Smooth muscle cell (in vitro differentiated cells): ENCODE measurements around the gene B9D1. TPM values are rescaled to one million over a fixed set of nuclear protein-coding genes. Genes with fewer than 3 reads are reported as not detected.
A peak's percentile ranks its signal among the peaks of the same experiment; 100 is the strongest.

Source experiments
- DNase-seq: peaks from one replicate; lab custom pipeline; 2025; ENCODE audit not compliant: unreplicated experiment; lab: John Stamatoyannopoulos, UW
- H2AFZ ChIP-seq: fragments of 200-600 bp; sonication (generic); 2 replicates; pipeline ENCODE4 v1.6.0; 2016; ENCODE audit warnings: antibody characterized with exemption, low read depth, mild to moderate bottlenecking
- H3F3A ChIP-seq: fragments of 200-600 bp; sonication (generic); 2 replicates; pipeline ENCODE4 v1.6.0; 2017; ENCODE audit warnings: antibody characterized with exemption, low read depth
- H3K27ac ChIP-seq: fragments of 200-600 bp; sonication (generic); 2 replicates; pipeline ENCODE4 v1.5.1; 2016; ENCODE audit warnings: low read depth, mild to moderate bottlenecking
- H3K27me3 ChIP-seq: fragments of 200-600 bp; sonication (generic); 2 replicates; pipeline ENCODE4 v1.6.1; 2016; ENCODE audit warnings: low read depth, mild to moderate bottlenecking
- H3K36me3 ChIP-seq: fragments of 200-600 bp; sonication (generic); 2 replicates; pipeline ENCODE4 v1.5.1; 2016; ENCODE audit warnings: low read depth
- H3K4me1 ChIP-seq: fragments of 200-600 bp; sonication (generic); 2 replicates; pipeline ENCODE4 v1.5.1; 2016; ENCODE audit warnings: low read depth
- H3K4me2 ChIP-seq: fragments of 200-600 bp; sonication (generic); 2 replicates; pipeline ENCODE4 v1.6.0; 2016; ENCODE audit warnings: mild to moderate bottlenecking
- H3K4me3 ChIP-seq: fragments of 200-600 bp; sonication (generic); 2 replicates; pipeline ENCODE4 v1.5.1; 2016; ENCODE audit warnings: mild to moderate bottlenecking
- H3K79me2 ChIP-seq: fragments of 200-600 bp; sonication (generic); 2 replicates; pipeline ENCODE4 v1.6.0; 2016; ENCODE audit warnings: low read depth, mild to moderate bottlenecking
- H3K9ac ChIP-seq: fragments of 200-600 bp; sonication (generic); 2 replicates; pipeline ENCODE4 v1.6.0; 2016; ENCODE audit warnings: low read depth
- H3K9me3 ChIP-seq: fragments of 200-600 bp; sonication (generic); replicated peaks from 2 replicates; pipeline ENCODE4 v1.5.1; 2016; ENCODE audit warnings: low read depth
- H4K20me1 ChIP-seq: fragments of 200-600 bp; sonication (generic); 2 replicates; pipeline ENCODE4 v1.6.0; 2016; ENCODE audit warnings: low read depth
- CTCF ChIP-seq: fragments of 200-600 bp; sonication (generic); IDR thresholded peaks from 2 replicates; pipeline ENCODE4 v1.5.1; 2017; ENCODE audit warnings: borderline replicate concordance, mild to moderate bottlenecking, antibody characterized with exemption; ENCODE audit not compliant: insufficient read depth, poor library complexity, severe bottlenecking
- WGBS: methylation state at CpG from one replicate; pipeline ENCODE4 v1.1.7; 2016; ENCODE audit warnings: low lambda C conversion rate; 5-methylcytosine and 5-hydroxymethylcytosine counted together
- polyA plus RNA-seq: library from polyadenylated mRNA; unstranded; fragments of >200 nt; fragmentation: Nextera tagmentation; extraction: Ambion mirVana; gene quantifications from 2 replicates; pipeline ENCODE4 v1.2.1, GENCODE V29; 2016
- total RNA-seq: library from RNA; depleted of rRNA; stranded (reverse); fragments of >200 nt; gene quantifications from 2 replicates; pipeline ENCODE4 v1.2.3, GENCODE V29; 2014

Gene B9D1
- total and polyA plus RNA-seq, 2 experiments from 2014 or later, result 21.9 to 45.5 TPM

- no peak overlapping the region for H3K4me3 ChIP-seq
- no peaks in the 10 kb centered on the region for H3F3A ChIP-seq
- no peaks in the 10 kb centered on the region for H3K27me3 ChIP-seq
- peaks cover 3% of the 10 kb centered on the region for H3K36me3 ChIP-seq
- H3K4me2 ChIP-seq, result no peak overlapping the region
- no peak overlapping the region for H3K9ac ChIP-seq
- H2AFZ ChIP-seq, result no peak overlapping the region
- no peaks in the 10 kb centered on the region for H3K79me2 ChIP-seq
- no peaks in the 10 kb centered on the region for H3K4me1 ChIP-seq
- TF ChIP-seq CTCF, result no peak
- no peaks in the 10 kb centered on the region for H4K20me1 ChIP-seq
- H3K9me3 ChIP-seq, result no peaks in the 10 kb centered on the region
- WGBS, result 90% methylated on average over 6 of the region's 6 CpGs
- H3K27ac ChIP-seq, result no peak overlapping the region
- DNase-seq, result no peak
Observed at GRCh38 chr17:19332371-19333131, 30.0 kb downstream of the B9D1 start.

- H3K27me3 ChIP-seq, result no peaks in the 10 kb centered on the region
- no peak for TF ChIP-seq CTCF
- H3K9ac ChIP-seq, result peak overlapping the region; percentile 37
- H2AFZ ChIP-seq, result no peak overlapping the region
- H3K4me3 ChIP-seq, result no peak overlapping the region
- H3F3A ChIP-seq, result no peaks in the 10 kb centered on the region
- H3K36me3 ChIP-seq, result peaks cover 3% of the 10 kb centered on the region
- no peaks in the 10 kb centered on the region for H4K20me1 ChIP-seq
- H3K4me1 ChIP-seq, result no peaks in the 10 kb centered on the region
- no peak overlapping the region for H3K4me2 ChIP-seq
- no peaks in the 10 kb centered on the region for H3K9me3 ChIP-seq
- H3K79me2 ChIP-seq, result no peaks in the 10 kb centered on the region
- no peak for DNase-seq
- peak overlapping the region; percentile 89 for H3K27ac ChIP-seq
- 91% methylated on average over 13 of the region's 13 CpGs for WGBS
Observed at GRCh38 chr17:19331543-19332245, 30.8 kb downstream of the B9D1 start.

- DNase-seq, result no peak
- H3K9ac ChIP-seq, result peak overlapping the region; percentile 69
- 13% methylated on average over 4 of the region's 4 CpGs for WGBS
- peak overlapping the region; percentile 10 for H3K4me2 ChIP-seq
- H3K27ac ChIP-seq, result peak overlapping the region; percentile 89
- H2AFZ ChIP-seq, result no peak overlapping the region
- no peaks in the 10 kb centered on the region for H4K20me1 ChIP-seq
- H3K36me3 ChIP-seq, result peaks cover 3% of the 10 kb centered on the region
- H3K79me2 ChIP-seq, result no peaks in the 10 kb centered on the region
- H3K4me3 ChIP-seq, result no peak overlapping the region
- H3K27me3 ChIP-seq, result no peaks in the 10 kb centered on the region
- TF ChIP-seq CTCF, result no peak
- H3K4me1 ChIP-seq, result no peaks in the 10 kb centered on the region
- no peaks in the 10 kb centered on the region for H3K9me3 ChIP-seq
- no peaks in the 10 kb centered on the region for H3F3A ChIP-seq
Observed at GRCh38 chr17:19331134-19331533, 31.4 kb downstream of the B9D1 start.
